ENCODE results near the gene STPG3. TPM values are rescaled to one million over a fixed set of nuclear protein-coding genes. Genes with fewer than 3 reads are reported as not detected.

STPG3 gene
- total and polyA plus RNA-seq, 2 of the 13 experiments (the other 11 are each of a cell fraction or from before 2014, with no cell fraction given) = not detected

DNA sequence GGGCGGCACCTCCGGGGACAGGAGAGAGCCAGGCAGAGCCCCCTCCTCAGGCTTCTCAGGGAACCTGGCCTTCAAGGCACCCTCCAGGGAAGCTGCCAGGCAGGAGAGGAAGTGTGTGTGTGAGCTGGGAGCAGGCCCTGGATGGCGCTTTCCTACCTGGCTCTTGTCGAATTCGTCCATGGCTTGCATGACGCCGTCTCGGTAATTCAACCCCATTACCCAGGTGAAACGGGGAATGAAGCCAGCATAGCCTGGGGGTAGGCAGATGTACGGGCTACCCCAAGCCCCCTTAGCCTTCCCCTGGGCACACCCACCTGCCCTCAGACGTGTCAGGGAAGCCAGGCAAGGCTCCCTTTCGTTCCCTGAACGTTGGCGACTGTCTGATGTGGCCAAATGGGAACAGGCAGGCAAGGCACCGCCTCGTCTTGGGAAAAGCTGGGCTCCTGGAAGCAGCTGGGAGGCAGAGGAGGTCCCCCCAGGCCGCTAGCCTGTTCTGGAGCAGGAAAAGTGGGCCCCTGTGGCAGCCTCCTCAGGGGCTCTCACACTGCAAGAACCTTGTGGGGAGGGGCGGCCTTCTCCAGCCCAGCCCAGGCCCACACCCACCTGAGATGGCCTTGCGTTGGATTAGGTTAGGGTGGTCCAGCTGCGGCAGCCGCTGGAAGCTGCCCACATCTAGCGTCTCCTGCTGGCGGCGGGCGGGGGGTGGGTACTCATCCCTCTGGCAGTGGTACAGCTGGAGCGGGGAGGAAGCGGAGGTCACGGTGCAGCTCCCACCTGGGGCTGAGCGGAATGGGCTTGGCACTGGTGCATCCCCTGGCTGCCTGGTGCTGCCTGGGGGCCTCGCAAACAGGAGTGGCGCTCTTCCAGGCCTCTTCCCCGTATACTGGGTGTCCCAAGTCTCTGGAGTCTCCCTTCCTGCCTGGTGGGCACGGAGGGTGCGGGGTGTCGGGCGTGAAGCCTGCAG lies 6.3 kb upstream of the STPG3 start (continued):
- TF ChIP-seq, protein P1, sequence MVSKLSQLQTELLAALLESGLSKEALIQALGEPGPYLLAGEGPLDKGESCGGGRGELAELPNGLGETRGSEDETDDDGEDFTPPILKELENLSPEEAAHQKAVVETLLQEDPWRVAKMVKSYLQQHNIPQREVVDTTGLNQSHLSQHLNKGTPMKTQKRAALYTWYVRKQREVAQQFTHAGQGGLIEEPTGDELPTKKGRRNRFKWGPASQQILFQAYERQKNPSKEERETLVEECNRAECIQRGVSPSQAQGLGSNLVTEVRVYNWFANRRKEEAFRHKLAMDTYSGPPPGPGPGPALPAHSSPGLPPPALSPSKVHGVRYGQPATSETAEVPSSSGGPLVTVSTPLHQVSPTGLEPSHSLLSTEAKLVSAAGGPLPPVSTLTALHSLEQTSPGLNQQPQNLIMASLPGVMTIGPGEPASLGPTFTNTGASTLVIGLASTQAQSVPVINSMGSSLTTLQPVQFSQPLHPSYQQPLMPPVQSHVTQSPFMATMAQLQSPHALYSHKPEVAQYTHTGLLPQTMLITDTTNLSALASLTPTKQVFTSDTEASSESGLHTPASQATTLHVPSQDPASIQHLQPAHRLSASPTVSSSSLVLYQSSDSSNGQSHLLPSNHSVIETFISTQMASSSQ (IDR thresholded peaks at IDR 0.05; ENCODE audit: low read depth) = no peak
- TF ChIP-seq, protein P1 (CRISPR knock-in tag; IDR thresholded peaks at IDR 0.05; ENCODE audit: borderline replicate concordance) = peak; percentile 17; the same call in 1 of the 2 replicates
- TF ChIP-seq ZNF121 (CRISPR knock-in tag; IDR thresholded peaks at IDR 0.05) (no peak), HNRNPL (IDR thresholded peaks at IDR 0.05; ENCODE audit: low read depth, low read length) (peak; percentile 74), AGO2 (optimal IDR thresholded peaks at IDR 0.05; ENCODE audit: low read depth, low read length) (peak; percentile 70), AGO1 (IDR thresholded peaks at IDR 0.05; ENCODE audit: low read depth, low read length, poor library complexity, severe bottlenecking) (peak; percentile 92)

Measured in HepG2 (cell line).